Liver (tissue), 9 donors: ENCODE measurements around the gene IRAK1BP1. TPM values are rescaled to one million over a fixed set of nuclear protein-coding genes. Genes with fewer than 3 reads are reported as not detected.

Source experiments
- DNase-seq: peaks from one replicate; pipeline ENCODE4 v3.0.0-alpha.2; 2017; ENCODE audit warnings: low spot score
- H3K27ac ChIP-seq, 2 donors: one replicate each; pipeline ENCODE4 v1.7.0; 2013; ENCODE audit warnings: inconsistent platforms in 2 of 2, low read length in 2 of 2, control low read depth in 1 of 2, low read depth in 1 of 2, mild to moderate bottlenecking in 1 of 2
- H3K27me3 ChIP-seq, 4 donors: one replicate each; pipeline versions ENCODE4 v1.6.1 to v1.7.0; 2013; ENCODE audit warnings: low read length in 3 of 4, inconsistent platforms in 1 of 4, mild to moderate bottlenecking in 1 of 4, moderate library complexity in 1 of 4; ENCODE audit not compliant: control insufficient read depth in 4 of 4, insufficient read depth in 4 of 4
- H3K36me3 ChIP-seq, 4 donors: one replicate each; pipeline versions ENCODE4 v1.6.1 to v1.7.0; 2013; ENCODE audit warnings: low read length in 3 of 4, mild to moderate bottlenecking in 3 of 4, low read depth in 1 of 4, moderate library complexity in 1 of 4; ENCODE audit not compliant: control insufficient read depth in 4 of 4, insufficient read depth in 3 of 4
- H3K4me1 ChIP-seq, 4 donors: one replicate each; pipeline versions ENCODE4 v1.6.1 to v1.7.0; 2013; ENCODE audit warnings: low read length in 3 of 4, mild to moderate bottlenecking in 3 of 4, moderate library complexity in 1 of 4; ENCODE audit not compliant: control insufficient read depth in 4 of 4, insufficient read depth in 4 of 4
- H3K4me3 ChIP-seq, 3 donors: one replicate each; pipeline versions ENCODE4 v1.6.1 to v1.7.0; 2013; ENCODE audit warnings: low read length in 3 of 3, control low read depth in 1 of 3, low read depth in 1 of 3, mild to moderate bottlenecking in 1 of 3
- H3K9ac ChIP-seq, 2 donors: one replicate each; pipeline ENCODE4 v1.7.0; 2013; ENCODE audit warnings: low read length in 2 of 2, mild to moderate bottlenecking in 2 of 2, moderate library complexity in 2 of 2, control low read depth in 1 of 2, low read depth in 1 of 2
- H3K9me3 ChIP-seq, 4 donors: one replicate each; pipeline versions ENCODE4 v1.6.1 to v1.7.0; 2013; ENCODE audit warnings: low read length in 3 of 4; ENCODE audit not compliant: control insufficient read depth in 4 of 4
- ATF3 ChIP-seq: IDR thresholded peaks from 2 replicates; pipeline ENCODE4 v1.6.1; 2016; ENCODE audit warnings: antibody characterized with exemption
- CTCF ChIP-seq: fragments of 150-350 bp; IDR thresholded peaks from 2 replicates; pipeline ENCODE4 v1.5.1; 2017; ENCODE audit warnings: improper control_type of control experiment, low read depth, low read length; ENCODE audit not compliant: missing input control
- EGR1 ChIP-seq, 2 donors: IDR thresholded peaks; 2 replicates each; pipeline ENCODE4 v1.6.1; 2016 to 2018; ENCODE audit warnings: antibody characterized with exemption in 2 of 2, low read depth in 2 of 2
- FOXA1 ChIP-seq: IDR thresholded peaks from 2 replicates; pipeline ENCODE4 v1.6.1; 2016; ENCODE audit warnings: antibody characterized with exemption
- GABPA ChIP-seq, 2 donors: IDR thresholded peaks in 1 of 2; conservative IDR thresholded peaks in 1 of 2; 2 replicates each; pipeline ENCODE4 v1.6.1; 2016; ENCODE audit warnings: antibody characterized with exemption in 2 of 2, mild to moderate bottlenecking in 1 of 2, moderate library complexity in 1 of 2
- HNF4A ChIP-seq, 2 donors: conservative IDR thresholded peaks; 2 replicates each; pipeline ENCODE4 v1.6.1; 2016; ENCODE audit warnings: antibody characterized with exemption in 2 of 2, mild to moderate bottlenecking in 2 of 2
- HNF4G ChIP-seq: IDR thresholded peaks from 2 replicates; pipeline ENCODE4 v1.6.1; 2016; ENCODE audit warnings: antibody characterized with exemption
- JUND ChIP-seq, 2 donors: IDR thresholded peaks; 2 replicates each; pipeline ENCODE4 v1.6.1; 2016; ENCODE audit warnings: antibody characterized with exemption in 2 of 2
- MAX ChIP-seq: IDR thresholded peaks from 2 replicates; pipeline ENCODE4 v1.6.1; 2016; ENCODE audit warnings: antibody characterized with exemption
- NR2F2 ChIP-seq: IDR thresholded peaks from 2 replicates; pipeline ENCODE4 v1.6.1; 2016; ENCODE audit warnings: antibody characterized with exemption
- RAD21 ChIP-seq, 2 donors: IDR thresholded peaks; 2 replicates each; pipeline ENCODE4 v1.6.1; 2016; ENCODE audit warnings: antibody characterized with exemption in 2 of 2, mild to moderate bottlenecking in 2 of 2
- REST ChIP-seq: IDR thresholded peaks from 2 replicates; pipeline ENCODE4 v1.6.1; 2016; ENCODE audit warnings: antibody characterized with exemption, mild to moderate bottlenecking
- RXRA ChIP-seq, 2 donors: IDR thresholded peaks; 2 replicates each; pipeline ENCODE4 v1.6.1; 2017 to 2018; ENCODE audit warnings: antibody characterized with exemption in 2 of 2, mild to moderate bottlenecking in 1 of 2
- SP1 ChIP-seq: IDR thresholded peaks from 2 replicates; pipeline ENCODE4 v1.6.1; 2018; ENCODE audit warnings: antibody characterized with exemption, mild to moderate bottlenecking
- TAF1 ChIP-seq: conservative IDR thresholded peaks from 2 replicates; pipeline ENCODE4 v1.6.1; 2016; ENCODE audit warnings: antibody characterized with exemption, mild to moderate bottlenecking
- YY1 ChIP-seq: IDR thresholded peaks from 2 replicates; pipeline ENCODE4 v1.6.1; 2016; ENCODE audit warnings: antibody characterized with exemption, mild to moderate bottlenecking
- ZBTB33 ChIP-seq: IDR thresholded peaks from 2 replicates; pipeline ENCODE4 v1.6.1; 2016; ENCODE audit warnings: antibody characterized with exemption
- WGBS: extraction: QIAGEN DNeasy Blood & Tissue Kit; methylation state at CpG from one replicate; pipeline ENCODE4 v1.1.7; 2013; 5-methylcytosine and 5-hydroxymethylcytosine counted together
- polyA plus RNA-seq, 2 donors: library from polyadenylated mRNA; stranded (reverse) in 1 of 2; unstranded in 1 of 2; fragments of 200-250 nt in 1 of 2; fragments of >200 nt in 1 of 2; fragmentation: Nextera tagmentation in 1 of 2; extraction: Ambion mirVana in 1 of 2; gene quantifications; one replicate each; pipeline versions ENCODE4 v1.2.1 to v1.2.3, GENCODE V29; 2013 to 2015
- total RNA-seq, 2 donors: library from RNA; depleted of rRNA; stranded (reverse); fragments of >200 nt; gene quantifications; one replicate each; pipeline ENCODE4 v1.2.3, GENCODE V29; 2014
- donor health status: healthy.
- donor health status: healthy.
- donor health status: healthy.
- donor health status: healthy.
- donor health status: healthy.

Gene IRAK1BP1
- total and polyA plus RNA-seq, 4 donors = 0.46 to 2.2 (median 0.77) TPM

- no peaks in the 10 kb centered on the region for H3K9me3 ChIP-seq
- WGBS = 97% methylated on average over 2 of the region's 2 CpGs
These were observed 68.2 kb downstream of the IRAK1BP1 start for GRCh38 chr6:78935553-78935952.

More at GRCh38 chr6:78935553-78935952, 68.2 kb downstream of the IRAK1BP1 start:
- Histone ChIP-seq H3K36me3 (peaks cover 0 to 8% (median 2%) of the 10 kb centered on the region in 4 donors), H3K27ac (no peak overlapping the region), H3K4me1 (no peaks in the 10 kb centered on the region), H3K4me3 (no peak overlapping the region), H3K27me3 (no peaks in the 10 kb centered on the region), H3K9ac (no peak overlapping the region)
- DNase-seq = no peak
- no peak for TF ChIP-seq NR2F2
- TF ChIP-seq EGR1 (IDR thresholded peaks at IDR 0.05; ENCODE audit: low read depth in 2 of 2) = no peak
- no peak for TF ChIP-seq FOXA1
- no peak for TF ChIP-seq ATF3
- no peak for TF ChIP-seq SP1
- no peak for TF ChIP-seq YY1
- no peak for TF ChIP-seq MAX
- no peak for TF ChIP-seq HNF4G
- no peak for TF ChIP-seq JUND (IDR thresholded peaks at IDR 0.05)
- TF ChIP-seq GABPA (IDR thresholded peaks at IDR 0.05 in 1 of 2, conservative IDR thresholded peaks at IDR 0.05 in 1 of 2) = no peak
- no peak for TF ChIP-seq CTCF
- TF ChIP-seq RXRA (IDR thresholded peaks at IDR 0.05) = no peak
- TF ChIP-seq RAD21 (IDR thresholded peaks at IDR 0.05) = no peak
- TF ChIP-seq REST = no peak
- TF ChIP-seq ZBTB33 = no peak
- no peak for TF ChIP-seq TAF1
- TF ChIP-seq HNF4A (conservative IDR thresholded peaks at IDR 0.05) = no peak
